Measurements from ENCODE around the gene ATP2A2. TPM values are rescaled to one million over a fixed set of nuclear protein-coding genes. Genes with fewer than 3 reads are reported as not detected.

ATP2A2 gene
- total RNA-seq (2021; ENCODE audit: unreplicated experiment) (239 TPM), Bru-seq, nascent RNA (percentile 94 among the genes with signal in this experiment), BruChase-seq, experiment 1, labeled RNA remaining after a 6-hour chase (percentile 98 among the genes with signal in this experiment), BruChase-seq, experiment 2, labeled RNA remaining after a 2-hour chase (percentile 94 among the genes with signal in this experiment)
- 146 and 151 TPM in 2 replicates for polyA plus RNA-seq (2012)
- long read RNA-seq, full-length matches to known transcripts: 2 of 72 reads
- long read RNA-seq, partial matches to known transcripts: 31 of 72 reads
- long read RNA-seq, other reads (novel, unspliced or antisense): 39 of 72 reads

- Histone ChIP-seq H3K9me2 (ENCODE audit: insufficient read depth) (no peaks in the 10 kb centered on the region), H3K9ac (ENCODE audit: low read length) (peak within 1 kb of the TSS; percentile 95), H3K27ac (ENCODE audit: low read depth, low read length) (peak within 1 kb of the TSS; percentile 94), H3K36me3 (ENCODE audit: control insufficient read depth in 1 of 2, insufficient read depth in 2 of 2, low read length in 2 of 2) (peaks cover 10 to 34% of the 10 kb centered on the region in 2 experiments), H3K4me3 (replicated peaks in 1 of 2; ENCODE audit: low read depth in 1 of 2, low read length in 2 of 2) (peak within 1 kb of the TSS; percentile 65 to 87), H3K9me3 (ENCODE audit: control insufficient read depth in 1 of 2, insufficient read depth in 1 of 2, low read depth in 1 of 2, low read length in 2 of 2) (no peaks in the 10 kb centered on the region), H3K79me2 (ENCODE audit: insufficient read depth, low read length) (peaks cover 45% of the 10 kb centered on the region), H3K4me1 (ENCODE audit: control insufficient read depth in 1 of 2, insufficient read depth in 2 of 2, low read length in 2 of 2) (peaks cover 12 to 25% of the 10 kb centered on the region in 2 experiments), H2AFZ (ENCODE audit: low read depth, low read length, poor library complexity, severe bottlenecking) (no peak within 1 kb of the TSS), H3K27me3 (ENCODE audit: insufficient read depth, low read length) (no peaks in the 10 kb centered on the region), H3K4me2 (ENCODE audit: low read length) (peak within 1 kb of the TSS; percentile 89), H4K20me1 (ENCODE audit: insufficient read depth) (peaks cover 23% of the 10 kb centered on the region; the same call in 1 of the 2 replicates)
- ChIA-PET CTCF (interaction anchor here (1.0 to 1.4 kb wide), 2 partner anchors 150 to 179 kb away, joined by 3 read pairs; no protein-coding TSS in a partner anchor), RAD21 (ENCODE audit: low non-redundant PET in 1 of 2, low total read pairs in 2 of 2, uncharacterized antibody in 2 of 2, unreplicated experiment in 2 of 2) (no interaction called here), POLR2A (interaction anchor here (0.5 to 1.9 kb wide), 8 partner anchors 8 to 48 kb away, joined by 3 to 10 read pairs (median 3); no protein-coding TSS in a partner anchor)
- BruUV-seq (replicated peaks): no TSS peak
- peak; percentile 63 for DNase-seq (ENCODE audit: low read depth, low spot score)
- intact Hi-C loops (cut with micrococcal nuclease): loop anchor here (1.0 kb wide), 1 partner anchor 181 kb away; no protein-coding TSS in a partner anchor
- TF ChIP-seq EGR1 (IDR thresholded peaks at IDR 0.05; ENCODE audit: low read depth) (peak; percentile 75), SP1 (IDR thresholded peaks at IDR 0.05; ENCODE audit: low read depth) (peak; percentile 33; the same call in 1 of the 2 replicates), POLR2AphosphoS5 (IDR thresholded peaks at IDR 0.05; ENCODE audit: low read depth, low read length) (peak; percentile 96), SIN3A (IDR thresholded peaks at IDR 0.05; ENCODE audit: low read depth) (peak; percentile 63; the same call in 1 of the 2 replicates), RAD21 (IDR thresholded peaks at IDR 0.05; ENCODE audit: low read depth) (no peak), POLR2A (IDR thresholded peaks at IDR 0.05; ENCODE audit: borderline replicate concordance, extremely low read depth, insufficient read depth, insufficient read length) (peak; percentile 93), CTCF (IDR thresholded peaks at IDR 0.05 in 2 of 3, conservative IDR thresholded peaks at IDR 0.05 in 1 of 3; ENCODE audit: borderline replicate concordance in 1 of 3, insufficient read depth in 1 of 3, low read depth in 2 of 3, low read length in 2 of 3) (no peak), JUND (IDR thresholded peaks at IDR 0.05) (no peak), TCF7L2 (IDR thresholded peaks at IDR 0.05; ENCODE audit: borderline replicate concordance, extremely low read depth, insufficient read depth, insufficient read length) (peak; percentile 57)
- ATAC-seq: peak; percentile 89
Measured at GRCh38 chr12:110280779-110281548, at the start of gene ATP2A2. Gene ATP2A2 (plus strand): TSS chr12:110281247. CDS start chr12:110281790, 543 bp downstream.
